GM12878 (cell line): ENCODE measurements around the gene OPRD1. TPM values are rescaled to one million over a fixed set of nuclear protein-coding genes. Genes with fewer than 3 reads are reported as not detected.
"Not testable (repeated sequence)": the region's sequence is repeated elsewhere in the genome, so short reads cannot be mapped to it uniquely, and the experiment has no call there.

Experiments used
- ATAC-seq: fragments of 200-7000 bp; cut with Tn5 transposase; 3 replicates; pipeline ENCODE4 v1.9.1; 2020; ENCODE audit warnings: mild to moderate bottlenecking, moderate library complexity
- BruUV-seq: library from RNA; stranded (reverse); fragments of 400-500 nt; replicated peaks from 2 replicates; lab custom pipeline; 2021; lab: Mats Ljungman, UMichigan
- CTCF ChIA-PET: fragments of 300-600 bp; sonication (Branson Sonifier 250); formaldehyde crosslinking; extraction: SDS; loops from one replicate; lab custom pipeline; 2021; ENCODE audit warnings: inconsistent platforms; lab: Yijun Ruan, JAX
- POLR2A ChIA-PET: fragments of 350-600 bp; formaldehyde crosslinking; extraction: SDS; loops from one replicate; lab custom pipeline; 2021; ENCODE audit warnings: inconsistent platforms; lab: Charles Lee
- RAD21 ChIA-PET: fragments of 300-600 bp; sonication (Branson Sonifier 250); formaldehyde crosslinking; loops from one replicate; lab custom pipeline; 2023; ENCODE audit warnings: antibody characterized with exemption; ENCODE audit not compliant: unreplicated experiment; lab: Charles Lee
- SMC1A ChIA-PET: fragments of 300-600 bp; sonication (Branson Sonifier 250); formaldehyde crosslinking; loops from one replicate; lab custom pipeline; 2023; ENCODE audit not compliant: unreplicated experiment, uncharacterized antibody; lab: Charles Lee
- DNase-seq: peaks from one replicate; pipeline ENCODE4 v3.0.0-alpha.2; 2011; ENCODE audit warnings: low read depth, low spot score
- FAIRE-seq: peaks from 3 replicates; lab custom pipeline; 2011; peaks lifted over from hg19 to GRCh38; lab: Jason Lieb, UNC
- H2AFZ ChIP-seq: 2 replicates; pipeline ENCODE4 v1.6.0; 2011; ENCODE audit warnings: low read depth, low read length, control low read depth; ENCODE audit not compliant: control insufficient read depth
- H3K27ac ChIP-seq: 2 replicates; pipeline ENCODE4 v1.5.1; 2011; ENCODE audit warnings: control low read depth; ENCODE audit not compliant: control insufficient read depth, insufficient read depth
- H3K27me3 ChIP-seq, 2 experiments: replicated peaks in 1 of 2; 2 replicates each; pipeline versions ENCODE4 v1.6.0 to v1.6.1; 2011; ENCODE audit warnings: low read length in 1 of 2; ENCODE audit not compliant: control insufficient read depth in 2 of 2, insufficient read depth in 2 of 2
- H3K36me3 ChIP-seq, 2 experiments: 2 replicates each; pipeline ENCODE4 v1.5.1; 2011; ENCODE audit warnings: low read length in 1 of 2; ENCODE audit not compliant: control insufficient read depth in 2 of 2, insufficient read depth in 2 of 2
- H3K4me1 ChIP-seq: 2 replicates; pipeline ENCODE4 v1.6.1; 2011; ENCODE audit warnings: mild to moderate bottlenecking, low read length, moderate library complexity, mixed read lengths; ENCODE audit not compliant: control insufficient read depth, insufficient read depth
- H3K4me2 ChIP-seq: 2 replicates; pipeline ENCODE4 v1.6.0; 2011; ENCODE audit warnings: control low read depth; ENCODE audit not compliant: control insufficient read depth, insufficient read depth
- H3K4me3 ChIP-seq: fragments of 200-600 bp; sonication (generic); 2 replicates; pipeline ENCODE4 v1.5.1; 2016
- H3K79me2 ChIP-seq: 2 replicates; pipeline ENCODE4 v1.6.0; 2011; ENCODE audit warnings: low read length; ENCODE audit not compliant: control insufficient read depth, insufficient read depth
- H3K9ac ChIP-seq: 2 replicates; pipeline ENCODE4 v1.8.0; 2011; ENCODE audit warnings: low read length, control low read depth, mixed read lengths; ENCODE audit not compliant: control insufficient read depth, insufficient read depth
- H3K9me3 ChIP-seq: replicated peaks from 3 replicates; pipeline ENCODE4 v1.5.1; 2011; ENCODE audit warnings: mild to moderate bottlenecking, low read length; ENCODE audit not compliant: control insufficient read depth, insufficient read depth
- H4K20me1 ChIP-seq: 2 replicates; pipeline ENCODE4 v1.6.0; 2011; ENCODE audit not compliant: control insufficient read depth, insufficient read depth
- ATF7 ChIP-seq: fragments of 450-650 bp; IDR thresholded peaks from 2 replicates; pipeline ENCODE4 v1.6.1; 2016; ENCODE audit warnings: low read depth, mild to moderate bottlenecking
- CREM ChIP-seq: IDR thresholded peaks from 2 replicates; pipeline ENCODE4 v1.6.1; 2014; ENCODE audit warnings: antibody characterized with exemption, low read depth
- CTCF ChIP-seq, 3 experiments: IDR thresholded peaks in 2 of 3; conservative IDR thresholded peaks in 1 of 3; 2 replicates each; pipeline ENCODE4 v1.5.1; 2011; ENCODE audit warnings: low read depth in 3 of 3, low read length in 3 of 3, mild to moderate bottlenecking in 3 of 3, control low read depth in 2 of 3, moderate library complexity in 2 of 3, inconsistent platforms in 1 of 3, mixed read lengths in 1 of 3; ENCODE audit not compliant: control insufficient read depth in 2 of 3, insufficient read depth in 1 of 3; ENCODE audit errors: extremely low read depth in 1 of 3
- E2F8 ChIP-seq: fragments of 450-650 bp; IDR thresholded peaks from 2 replicates; pipeline ENCODE4 v1.6.1; 2018; ENCODE audit warnings: mild to moderate bottlenecking, low read depth, moderate library complexity; ENCODE audit not compliant: partially characterized antibody
- ETV6 ChIP-seq, 2 experiments: fragments of 450-650 bp in 1 of 2; IDR thresholded peaks in 1 of 2; conservative IDR thresholded peaks in 1 of 2; 2 replicates each; pipeline ENCODE4 v1.6.1; 2014; ENCODE audit warnings: antibody characterized with exemption in 1 of 2, borderline replicate concordance in 1 of 2, low read depth in 1 of 2, mild to moderate bottlenecking in 1 of 2, moderate library complexity in 1 of 2
- IKZF1 ChIP-seq: fragments of 450-650 bp; conservative IDR thresholded peaks from 2 replicates; pipeline ENCODE4 v1.6.1; 2017; ENCODE audit warnings: antibody characterized with exemption, mild to moderate bottlenecking
- LARP7 ChIP-seq: fragments of 450-650 bp; IDR thresholded peaks from 2 replicates; pipeline ENCODE4 v1.6.1; 2017; ENCODE audit warnings: mild to moderate bottlenecking
- MTA3 ChIP-seq: IDR thresholded peaks from 2 replicates; pipeline ENCODE4 v1.6.1; 2012; ENCODE audit warnings: low read length, inconsistent platforms, borderline replicate concordance
- PAX5 ChIP-seq: IDR thresholded peaks from 2 replicates; pipeline ENCODE4 v1.6.1; 2011; ENCODE audit warnings: low read depth, low read length, borderline replicate concordance
- POLR2AphosphoS5 ChIP-seq: IDR thresholded peaks from 2 replicates; pipeline ENCODE4 v1.6.1; 2011; ENCODE audit warnings: mild to moderate bottlenecking, low read length, inconsistent platforms
- RUNX3 ChIP-seq: IDR thresholded peaks from 2 replicates; pipeline ENCODE4 v1.6.1; 2012; ENCODE audit warnings: low read length, inconsistent platforms
- SMAD5 ChIP-seq: IDR thresholded peaks from 2 replicates; pipeline ENCODE4 v1.6.1; 2016; ENCODE audit warnings: antibody characterized with exemption, low read depth
- WGBS: methylation state at CpG from one replicate; pipeline ENCODE4 v1.1.6; 2016; ENCODE audit warnings: low lambda C conversion rate; ENCODE audit not compliant: insufficient replicate concordance, insufficient coverage; ENCODE audit errors: missing lambda C conversion rate; 5-methylcytosine and 5-hydroxymethylcytosine counted together
- in situ Hi-C: fragments of 300-500 bp; cut with MboI; formaldehyde crosslinking; loops from 9 replicates; pipeline ENCODE4 v1.14.3; 2018; ENCODE audit warnings: mixed read lengths
- intact Hi-C: fragments of 100-400 bp; cut with micrococcal nuclease; formaldehyde crosslinking; loops from one replicate; pipeline ENCODE4 v1.14.2; 2022; ENCODE audit not compliant: unreplicated experiment
- polyA plus RNA-seq, 11 experiments: library from polyadenylated mRNA; depleted of rRNA in 4 of 11; unstranded in 6 of 11; stranded (reverse) in 5 of 11; fragments of >200 nt; fragmentation: Nextera tagmentation in 4 of 11; fragmentation: Illumina TruSeq in 1 of 11; extraction: Ambion mirVana in 4 of 11; extraction: Trizol in 1 of 11; gene quantifications; 1 replicate in 1 of 11; 2 replicates in 10 of 11; pipeline versions ENCODE4 v1.2.1 to v1.2.3, GENCODE V29; 2011 to 2016; ENCODE audit warnings: inconsistent platforms in 2 of 11, missing spikeins in 2 of 11, low read depth in 1 of 11
- total RNA-seq, 4 experiments: library from RNA; depleted of rRNA in 3 of 4; stranded (reverse); fragments of >200 nt in 3 of 4; fragmentation: Illumina TruSeq in 1 of 4; extraction: Trizol in 1 of 4; gene quantifications; 2 replicates each; pipeline versions ENCODE4 v1.2.1 to v1.2.3, GENCODE V29; 2013 to 2021

OPRD1 gene
- total and polyA plus RNA-seq, 10 of the 15 experiments (the other 5 are each of a cell fraction or from before 2014, with no cell fraction given): 0.02 TPM; not detected in 8

GRCh38 chr1:28828227-28828858 lies 16.4 kb downstream of the OPRD1 start:
- ChIA-PET CTCF (interaction anchor here (0.6 to 2.6 kb wide), 4 partner anchors 33 to 53 kb away, joined by 3 to 7 read pairs (median 4); no protein-coding TSS in a partner anchor), SMC1A (interaction anchor here (0.6 kb wide), 2 partner anchors 19 to 53 kb away, joined by 3 read pairs; no protein-coding TSS in a partner anchor), POLR2A (interaction anchor here (0.5 to 0.7 kb wide), 3 partner anchors 25 to 353 kb away, joined by 3 to 6 read pairs (median 4); partner anchors contain the start of gene SRSF4)
- FAIRE-seq, ATAC-seq, DNase-seq, H3K27me3 ChIP-seq, H2AFZ ChIP-seq, BruUV-seq, H3K9me3 ChIP-seq, H3K79me2 ChIP-seq, H3K9ac ChIP-seq, RAD21 ChIA-PET, H3K36me3 ChIP-seq, intact Hi-C loops, H3K4me3 ChIP-seq, H4K20me1 ChIP-seq, H3K27ac ChIP-seq, in situ Hi-C loops, H3K4me2 ChIP-seq, H3K4me1 ChIP-seq: not testable (repeated sequence)
- 69% methylated on average over 6 of the region's 11 CpGs for WGBS

GRCh38 chr1:28830814-28831213 lies 18.8 kb downstream of the OPRD1 start:
- no peaks in the 10 kb centered on the region for H3K79me2 ChIP-seq
- H3K27me3 ChIP-seq: no peaks in the 10 kb centered on the region
- H3K36me3 ChIP-seq: no peaks in the 10 kb centered on the region
- intact Hi-C loops: no loop called here
- ATAC-seq (no peak), DNase-seq (no peak), FAIRE-seq (no peak)
- H3K4me1 ChIP-seq: no peaks in the 10 kb centered on the region
- no peak overlapping the region for H3K4me2 ChIP-seq
- POLR2A ChIA-PET: no interaction called here
- RAD21 ChIA-PET: no interaction called here
- WGBS: 27% methylated on average over 2 of the region's 2 CpGs
- no peak overlapping the region for H3K9ac ChIP-seq
- H4K20me1 ChIP-seq: no peaks in the 10 kb centered on the region
- no peak overlapping the region for H2AFZ ChIP-seq
- no peak overlapping the region for H3K4me3 ChIP-seq
- H3K9me3 ChIP-seq: no peaks in the 10 kb centered on the region
- H3K27ac ChIP-seq: no peak overlapping the region
- in situ Hi-C loops: no loop called here
- SMC1A ChIA-PET: no interaction called here
- CTCF ChIA-PET: no interaction called here
- no TSS peak for BruUV-seq
- TF ChIP-seq LARP7 (no peak), CTCF (IDR thresholded peaks at IDR 0.05 in 2 of 3, conservative IDR thresholded peaks at IDR 0.05 in 1 of 3; ENCODE audit: control insufficient read depth in 2 of 3, extremely low read depth in 1 of 3, insufficient read depth in 1 of 3, low read depth in 3 of 3, low read length in 3 of 3) (no peak), RUNX3 (no peak), MTA3 (no peak), ETV6 (conservative IDR thresholded peaks at IDR 0.05 in 1 of 2, IDR thresholded peaks at IDR 0.05 in 1 of 2; ENCODE audit: borderline replicate concordance in 1 of 2, low read depth in 1 of 2) (no peak), CREM (no peak), E2F8 (no peak), PAX5 (no peak), POLR2AphosphoS5 (no peak), ATF7 (no peak), SMAD5 (no peak), IKZF1 (no peak)
